ENCODE results near the gene OCSTAMP. TPM values are rescaled to one million over a fixed set of nuclear protein-coding genes. Genes with fewer than 3 reads are reported as not detected.

The OCSTAMP gene, protein sequence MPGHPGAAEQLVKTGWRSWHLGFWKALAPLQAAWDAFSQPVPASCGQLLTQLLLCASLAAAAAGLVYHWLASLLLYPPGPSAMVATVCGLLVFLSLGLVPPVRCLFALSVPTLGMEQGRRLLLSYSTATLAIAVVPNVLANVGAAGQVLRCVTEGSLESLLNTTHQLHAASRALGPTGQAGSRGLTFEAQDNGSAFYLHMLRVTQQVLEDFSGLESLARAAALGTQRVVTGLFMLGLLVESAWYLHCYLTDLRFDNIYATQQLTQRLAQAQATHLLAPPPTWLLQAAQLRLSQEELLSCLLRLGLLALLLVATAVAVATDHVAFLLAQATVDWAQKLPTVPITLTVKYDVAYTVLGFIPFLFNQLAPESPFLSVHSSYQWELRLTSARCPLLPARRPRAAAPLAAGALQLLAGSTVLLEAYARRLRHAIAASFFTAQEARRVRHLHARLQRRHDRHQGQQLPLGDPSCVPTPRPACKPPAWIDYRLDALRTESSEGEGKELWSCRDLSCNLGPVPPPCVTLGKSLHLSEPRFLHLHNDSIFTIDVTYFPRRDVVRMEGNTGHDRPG
- not detected in 2 replicates for total RNA-seq

DNA sequence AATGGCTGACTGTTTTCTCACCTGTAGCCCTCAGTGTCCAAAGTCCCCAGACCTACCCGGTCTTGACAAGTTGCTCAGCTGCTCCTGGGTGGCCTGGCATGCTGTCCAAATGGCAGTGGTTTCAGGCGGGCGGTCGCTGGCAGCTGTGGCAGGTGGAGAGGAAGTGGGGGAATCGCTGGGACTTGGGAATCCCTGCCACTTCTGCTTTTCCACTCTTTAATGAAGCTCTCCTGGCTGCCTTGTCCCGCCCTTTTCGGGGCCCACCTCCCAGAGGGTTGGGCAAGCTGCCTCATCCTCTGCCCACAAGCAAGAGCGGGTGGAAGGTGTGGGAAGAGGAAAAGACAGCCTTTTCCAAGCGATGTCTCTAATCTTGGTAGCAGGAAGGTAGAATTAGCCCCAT lies at the start of gene OCSTAMP:
Gene OCSTAMP, minus strand, starts transcription at position 194 of the 400 bp plus-strand sequence. Its CDS starts 94 bp downstream, at position 100.

DNA sequence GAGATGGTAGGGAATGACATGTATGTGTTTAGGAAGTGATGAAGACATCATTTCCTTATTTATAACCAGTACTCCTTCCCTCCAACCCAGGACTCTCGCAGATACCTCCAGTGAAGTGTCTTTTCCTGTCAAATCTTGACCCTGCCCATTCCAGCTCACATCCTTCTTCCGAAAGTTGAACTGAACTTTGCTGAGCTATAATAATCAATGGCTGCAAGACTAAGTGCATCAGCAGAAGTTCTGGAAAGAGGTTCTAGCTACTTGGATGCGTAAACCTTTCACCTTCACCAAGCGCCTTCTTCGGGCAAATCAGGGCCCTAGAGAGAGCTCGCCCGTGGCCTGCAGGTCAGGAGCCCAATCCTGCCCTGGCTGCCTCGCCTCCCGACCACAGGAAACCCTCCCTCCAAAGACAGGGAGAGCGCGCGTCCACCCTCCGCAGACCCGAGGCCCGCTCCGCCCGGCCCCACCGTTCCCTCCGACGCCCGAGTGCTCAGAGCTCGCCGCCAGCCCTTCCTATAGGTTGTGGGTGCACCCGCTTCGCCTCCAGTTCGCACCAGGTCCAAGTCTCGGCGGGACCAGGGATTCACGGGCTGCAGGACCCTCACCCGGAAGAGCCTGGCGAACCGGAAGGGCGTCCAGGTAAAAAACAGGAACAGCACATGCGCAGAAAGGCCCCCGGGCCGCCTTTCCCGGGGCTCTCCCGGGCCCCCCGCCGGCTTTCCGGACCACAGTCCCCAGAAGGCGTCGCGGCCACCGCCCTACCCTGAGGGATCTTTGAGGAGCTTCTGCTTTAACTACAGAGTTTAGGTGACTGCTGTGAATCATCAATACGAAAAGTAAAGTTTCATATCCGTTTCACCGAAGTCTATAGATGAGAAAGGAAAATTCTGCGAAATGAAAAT lies 37.3 kb downstream of the OCSTAMP start, which contains the start of gene ZNF334:
Gene ZNF334, minus strand, starts transcription at position 617 of the 902 bp plus-strand sequence. CDS start 1,457 bp downstream, outside the sequence.

Other genes starting within 250 kb of the OCSTAMP start
- gene CDH22, start 242.2 kb downstream of the OCSTAMP start, total RNA-seq: not detected in 2 replicates
- 26.6 and 32.2 TPM in 2 replicates for gene ELMO2, start 144.0 kb downstream of the OCSTAMP start, total RNA-seq
- 2.8 and 2.9 TPM in 2 replicates for gene ZNF334, start 37.1 kb downstream of the OCSTAMP start, total RNA-seq
- gene SLC13A3, start 100.8 kb upstream of the OCSTAMP start, total RNA-seq: 2.5 and 3.4 TPM in 2 replicates
- gene TP53RK, start 138.8 kb upstream of the OCSTAMP start, total RNA-seq: 16.7 and 17.7 TPM in 2 replicates
- 38.2 and 42.0 TPM in 2 replicates for gene SLC2A10, start 159.0 kb upstream of the OCSTAMP start, total RNA-seq

All from cardiac ventricle fibroblast (primary cell).